C4-2B (cell line): ENCODE results near the gene C12orf42.

Source experiments
- ZFX ChIP-seq: fragments of 450-650 bp; IDR thresholded peaks from 2 replicates; pipeline ENCODE4 v1.6.1; 2017
- TF ChIP-seq, protein P1 (sequence below): fragments of 450-650 bp; conservative IDR thresholded peaks from 2 replicates; pipeline ENCODE4 v1.5.1; 2017; ENCODE audit warnings: mild to moderate bottlenecking

DNA sequence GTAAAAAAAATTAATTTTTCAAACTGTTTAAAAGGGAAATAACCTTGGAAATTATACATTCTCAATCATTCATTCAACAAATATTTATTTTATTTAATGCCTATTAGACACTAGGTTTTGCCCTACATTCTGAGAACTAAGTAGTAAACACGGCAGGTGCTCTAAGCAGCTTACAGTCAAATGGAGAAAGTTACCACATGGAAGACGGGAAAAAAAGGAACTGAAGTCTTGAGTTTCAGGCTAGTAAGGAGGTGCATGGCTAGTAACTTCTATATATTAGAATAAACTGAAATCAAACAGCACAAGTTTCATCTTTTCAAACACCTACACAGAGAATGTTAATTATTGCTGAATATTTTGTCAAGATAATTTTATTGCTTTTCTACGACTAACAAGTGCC lies 52.9 kb downstream of the C12orf42 start:
- TF ChIP-seq, protein P1, sequence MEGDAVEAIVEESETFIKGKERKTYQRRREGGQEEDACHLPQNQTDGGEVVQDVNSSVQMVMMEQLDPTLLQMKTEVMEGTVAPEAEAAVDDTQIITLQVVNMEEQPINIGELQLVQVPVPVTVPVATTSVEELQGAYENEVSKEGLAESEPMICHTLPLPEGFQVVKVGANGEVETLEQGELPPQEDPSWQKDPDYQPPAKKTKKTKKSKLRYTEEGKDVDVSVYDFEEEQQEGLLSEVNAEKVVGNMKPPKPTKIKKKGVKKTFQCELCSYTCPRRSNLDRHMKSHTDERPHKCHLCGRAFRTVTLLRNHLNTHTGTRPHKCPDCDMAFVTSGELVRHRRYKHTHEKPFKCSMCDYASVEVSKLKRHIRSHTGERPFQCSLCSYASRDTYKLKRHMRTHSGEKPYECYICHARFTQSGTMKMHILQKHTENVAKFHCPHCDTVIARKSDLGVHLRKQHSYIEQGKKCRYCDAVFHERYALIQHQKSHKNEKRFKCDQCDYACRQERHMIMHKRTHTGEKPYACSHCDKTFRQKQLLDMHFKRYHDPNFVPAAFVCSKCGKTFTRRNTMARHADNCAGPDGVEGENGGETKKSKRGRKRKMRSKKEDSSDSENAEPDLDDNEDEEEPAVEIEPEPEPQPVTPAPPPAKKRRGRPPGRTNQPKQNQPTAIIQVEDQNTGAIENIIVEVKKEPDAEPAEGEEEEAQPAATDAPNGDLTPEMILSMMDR = no peak
- no peak for TF ChIP-seq ZFX
